Vagina (tissue), 2 donors: ENCODE data around the gene C1orf174. TPM values are rescaled to one million over a fixed set of nuclear protein-coding genes. Genes with fewer than 3 reads are reported as not detected.

ENCODE experiments used
- DNase-seq, 2 donors: peaks; one replicate each; pipeline ENCODE4 v3.0.0-alpha.2; 2017; ENCODE audit errors: extremely low spot score in 2 of 2
- H3K27ac ChIP-seq: fragments of 200-600 bp; sonication (generic); one replicate; pipeline ENCODE4 v1.5.1; 2019
- H3K27me3 ChIP-seq: fragments of 200-600 bp; sonication (generic); one replicate; pipeline ENCODE4 v1.5.1; 2019
- H3K36me3 ChIP-seq, 2 donors: fragments of 200-600 bp; sonication (generic); one replicate each; pipeline ENCODE4 v1.5.1; 2017 to 2019
- H3K4me1 ChIP-seq: fragments of 200-600 bp; sonication (generic); one replicate; pipeline ENCODE4 v1.5.1; 2019
- H3K4me3 ChIP-seq, 2 donors: fragments of 200-600 bp; sonication (generic); 1 replicate in 1 of 2; 2 replicates in 1 of 2; pipeline ENCODE4 v1.5.1; 2016 to 2019
- H3K9me3 ChIP-seq: fragments of 200-600 bp; sonication (generic); one replicate; pipeline ENCODE4 v1.5.1; 2019
- CTCF ChIP-seq, 3 experiments: fragments of 450-650 bp in 2 of 3; fragments of 200-600 bp in 1 of 3; sonication (generic) in 1 of 3; IDR thresholded peaks; one replicate each; pipeline ENCODE4 v1.5.1; 2017 to 2019; ENCODE audit warnings: antibody characterized with exemption in 3 of 3, mild to moderate bottlenecking in 2 of 3, moderate library complexity in 2 of 3
- POLR2A ChIP-seq, 2 donors: fragments of 450-650 bp; IDR thresholded peaks; one replicate each; pipeline ENCODE4 v1.6.1; 2017; ENCODE audit warnings: antibody characterized with exemption in 2 of 2, mild to moderate bottlenecking in 2 of 2, moderate library complexity in 2 of 2
- POLR2AphosphoS5 ChIP-seq, 2 donors: sonication (generic); formaldehyde crosslinking; IDR thresholded peaks; one replicate each; pipeline ENCODE4 v1.9.0; 2017; ENCODE audit warnings: antibody characterized with exemption in 2 of 2, mild to moderate bottlenecking in 2 of 2, low read depth in 1 of 2; ENCODE audit not compliant: insufficient read depth in 1 of 2
- intact Hi-C: fragments of 100-400 bp; cut with DNase I; formaldehyde crosslinking; loops from one replicate; pipeline ENCODE4 v1.15.1; 2023
- total RNA-seq: library from RNA; depleted of rRNA; stranded (reverse); fragments of >200 nt; gene quantifications from one replicate; pipeline ENCODE4 v1.2.3, GENCODE V29; 2016

Gene C1orf174
- total RNA-seq, 1 donor from 2014 or later = 19.4 TPM

DNA sequence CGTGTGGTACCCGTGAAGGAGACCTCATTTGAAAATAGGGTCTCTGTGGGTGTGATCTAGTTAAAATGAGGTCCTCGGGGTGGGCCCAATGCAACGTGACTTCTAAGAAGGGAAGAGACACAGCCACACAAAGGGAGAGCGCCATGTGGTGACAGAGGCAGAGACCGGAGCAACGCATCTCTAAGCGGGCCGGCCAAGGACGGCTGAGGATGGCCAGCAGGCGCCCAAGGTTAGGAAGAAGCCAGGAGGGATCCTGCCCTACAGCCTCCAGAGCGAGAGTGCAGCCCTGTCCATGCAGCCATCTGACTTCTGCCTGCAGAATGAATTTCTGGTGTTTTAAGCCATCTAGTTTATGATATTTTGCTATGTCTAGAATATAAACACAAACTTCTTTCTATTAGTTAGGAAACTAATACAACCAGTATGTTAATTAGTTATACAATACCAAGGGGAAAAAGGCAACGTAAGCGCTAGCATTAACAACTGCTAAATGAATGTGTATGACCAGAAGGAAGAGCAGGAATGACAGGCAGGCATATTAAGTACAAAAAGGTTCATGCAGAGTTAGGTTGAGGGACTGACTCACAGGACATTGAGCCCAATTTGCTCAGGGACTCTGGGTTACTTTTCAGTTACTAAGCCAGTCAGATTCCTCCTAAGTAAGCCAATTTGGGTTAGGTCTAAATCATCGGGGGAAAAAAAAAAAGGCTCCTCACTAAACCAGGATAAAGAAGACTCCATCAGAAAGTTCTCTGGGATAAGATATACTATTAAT, 47.2 kb downstream of the C1orf174 start:
- no peak overlapping the region for H3K4me3 ChIP-seq
- H3K27ac ChIP-seq = no peak overlapping the region
- H3K36me3 ChIP-seq = peaks cover 0 to 33% of the 10 kb centered on the region in 2 donors
- DNase-seq = no peak
- H3K4me1 ChIP-seq = peaks cover 26% of the 10 kb centered on the region
- TF ChIP-seq POLR2AphosphoS5 (IDR thresholded peaks at IDR 0.05; ENCODE audit: insufficient read depth in 1 of 2, low read depth in 1 of 2) (no peak), CTCF (IDR thresholded peaks at IDR 0.05) (no peak), POLR2A (IDR thresholded peaks at IDR 0.05) (no peak)
- no peaks in the 10 kb centered on the region for H3K9me3 ChIP-seq
- no peaks in the 10 kb centered on the region for H3K27me3 ChIP-seq
- intact Hi-C loops = no loop called here

- H3K36me3 ChIP-seq = peaks cover 0 to 38% of the 10 kb centered on the region in 2 donors
Measured at GRCh38 chr1:3852091-3852490, 48.0 kb downstream of the C1orf174 start.

DNA sequence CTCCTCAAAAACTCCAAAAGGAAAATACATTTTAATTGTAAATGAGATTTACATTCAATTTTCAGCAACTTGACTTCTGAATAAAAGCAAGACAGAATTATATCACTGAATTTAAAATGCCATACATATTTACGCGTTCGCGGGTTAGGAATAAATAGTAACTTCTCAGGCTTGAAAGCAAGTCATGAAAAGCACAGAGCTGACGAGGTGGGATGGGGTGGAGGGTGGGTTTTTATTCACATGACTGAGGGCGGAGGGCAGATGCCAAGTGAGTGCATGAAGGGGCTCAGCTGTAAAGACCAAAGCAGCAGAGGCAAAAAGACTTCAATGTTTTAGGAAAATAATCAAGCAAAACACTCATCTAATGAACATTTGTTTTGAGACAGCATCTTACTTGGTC, 48.8 kb downstream of the C1orf174 start:
- no peak overlapping the region for H3K4me3 ChIP-seq
- peaks cover 0 to 46% of the 10 kb centered on the region in 2 donors for H3K36me3 ChIP-seq
- H3K9me3 ChIP-seq = no peaks in the 10 kb centered on the region
- peaks cover 20% of the 10 kb centered on the region for H3K4me1 ChIP-seq
- no peak for DNase-seq
- intact Hi-C loops = no loop called here
- no peaks in the 10 kb centered on the region for H3K27me3 ChIP-seq
- TF ChIP-seq POLR2A (IDR thresholded peaks at IDR 0.05) = no peak
- no peak for TF ChIP-seq POLR2AphosphoS5 (IDR thresholded peaks at IDR 0.05; ENCODE audit: insufficient read depth in 1 of 2, low read depth in 1 of 2)
- TF ChIP-seq CTCF (IDR thresholded peaks at IDR 0.05) = no peak
- H3K27ac ChIP-seq = no peak overlapping the region

More at GRCh38 chr1:3852091-3852490, 48.0 kb downstream of the C1orf174 start:
- Histone ChIP-seq H3K27me3 (no peaks in the 10 kb centered on the region), H3K9me3 (no peaks in the 10 kb centered on the region), H3K4me1 (peaks cover 22% of the 10 kb centered on the region), H3K27ac (no peak overlapping the region), H3K4me3 (no peak overlapping the region)
- intact Hi-C loops = no loop called here
- DNase-seq = no peak
- TF ChIP-seq CTCF (IDR thresholded peaks at IDR 0.05) (no peak), POLR2AphosphoS5 (IDR thresholded peaks at IDR 0.05; ENCODE audit: insufficient read depth in 1 of 2, low read depth in 1 of 2) (no peak), POLR2A (IDR thresholded peaks at IDR 0.05) (no peak)

DNA sequence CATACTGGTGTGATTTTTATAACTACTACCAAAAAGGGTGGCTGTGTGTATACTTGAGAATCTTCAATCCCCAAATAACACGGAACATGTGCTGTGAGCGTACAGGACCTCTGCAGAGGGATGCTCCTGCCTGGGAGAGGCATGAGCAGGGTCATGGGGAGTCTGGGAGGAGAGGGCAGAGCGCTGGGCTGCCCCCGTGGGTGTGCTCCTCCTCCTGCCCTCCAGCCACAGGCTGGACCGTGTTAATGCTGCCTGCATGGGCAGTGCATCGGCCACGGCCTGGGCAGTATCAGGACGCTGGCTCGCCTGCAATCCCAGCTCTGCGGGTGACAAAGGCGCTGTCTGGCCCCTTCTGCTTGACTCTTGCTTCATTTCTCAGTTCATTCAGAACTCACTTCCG, 49.2 kb downstream of the C1orf174 start:
- H3K27ac ChIP-seq = no peak overlapping the region
- no peak for DNase-seq
- no peaks in the 10 kb centered on the region for H3K27me3 ChIP-seq
- peaks cover 16% of the 10 kb centered on the region for H3K4me1 ChIP-seq
- peaks cover 0 to 49% of the 10 kb centered on the region in 2 donors for H3K36me3 ChIP-seq
- H3K4me3 ChIP-seq = no peak overlapping the region
- intact Hi-C loops = no loop called here
- no peaks in the 10 kb centered on the region for H3K9me3 ChIP-seq
- TF ChIP-seq POLR2AphosphoS5 (IDR thresholded peaks at IDR 0.05; ENCODE audit: insufficient read depth in 1 of 2, low read depth in 1 of 2) (no peak), CTCF (IDR thresholded peaks at IDR 0.05) (no peak), POLR2A (IDR thresholded peaks at IDR 0.05) (no peak)

GRCh38 chr1:3847081-3847480, 53.0 kb downstream of the C1orf174 start:
- Histone ChIP-seq H3K36me3 (peaks cover 0 to 75% of the 10 kb centered on the region in 2 donors), H3K4me3 (no peak overlapping the region), H3K4me1 (no peaks in the 10 kb centered on the region), H3K27me3 (no peaks in the 10 kb centered on the region), H3K9me3 (no peaks in the 10 kb centered on the region), H3K27ac (no peak overlapping the region)
- TF ChIP-seq POLR2AphosphoS5 (IDR thresholded peaks at IDR 0.05; ENCODE audit: insufficient read depth in 1 of 2, low read depth in 1 of 2) (no peak), POLR2A (IDR thresholded peaks at IDR 0.05) (no peak), CTCF (IDR thresholded peaks at IDR 0.05) (no peak)
- intact Hi-C loops = no loop called here
- no peak for DNase-seq
